ENCODE measurements around the gene DMKN.
"Not testable (repeated sequence)": the region's sequence is repeated elsewhere in the genome, so short reads cannot be mapped to it uniquely, and the experiment has no call there.

DNA sequence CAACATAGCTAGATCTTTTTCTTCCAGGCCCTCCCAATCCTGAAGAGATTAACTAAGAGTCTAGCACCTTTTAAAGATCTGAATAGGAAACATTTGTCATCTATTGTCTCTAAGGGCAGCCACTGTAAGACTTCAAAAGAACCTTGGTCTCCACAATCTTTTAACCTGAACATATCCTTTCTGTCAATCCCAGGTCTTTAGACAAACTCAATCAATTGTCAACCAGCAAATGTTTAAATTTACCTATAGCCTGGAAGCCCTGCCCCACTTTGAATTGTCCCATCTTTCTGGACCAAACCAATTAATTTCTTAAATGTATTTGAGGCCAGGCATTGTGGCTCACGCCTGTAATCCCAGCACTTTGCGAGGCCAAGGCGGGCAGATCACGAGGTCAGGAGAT lies 42.4 kb downstream of the DMKN start:
- TF ChIP-seq EZH2 (IDR thresholded peaks at IDR 0.05); POLR2AphosphoS5 (IDR thresholded peaks at IDR 0.05; ENCODE audit: borderline replicate concordance, low read depth, low read length); FOXP2 (optimal IDR thresholded peaks at IDR 0.05; ENCODE audit: control extremely low read depth, extremely low read length, insufficient read depth): not testable (repeated sequence)
